ENCODE measurements around the gene FAM83G. TPM values are rescaled to one million over a fixed set of nuclear protein-coding genes. Genes with fewer than 3 reads are reported as not detected.
"Not testable (repeated sequence)": the region's sequence is repeated elsewhere in the genome, so short reads cannot be mapped to it uniquely, and the experiment has no call there.

FAM83G gene
- total RNA-seq, 1 donor from 2014 or later: 5.8 TPM

DNA sequence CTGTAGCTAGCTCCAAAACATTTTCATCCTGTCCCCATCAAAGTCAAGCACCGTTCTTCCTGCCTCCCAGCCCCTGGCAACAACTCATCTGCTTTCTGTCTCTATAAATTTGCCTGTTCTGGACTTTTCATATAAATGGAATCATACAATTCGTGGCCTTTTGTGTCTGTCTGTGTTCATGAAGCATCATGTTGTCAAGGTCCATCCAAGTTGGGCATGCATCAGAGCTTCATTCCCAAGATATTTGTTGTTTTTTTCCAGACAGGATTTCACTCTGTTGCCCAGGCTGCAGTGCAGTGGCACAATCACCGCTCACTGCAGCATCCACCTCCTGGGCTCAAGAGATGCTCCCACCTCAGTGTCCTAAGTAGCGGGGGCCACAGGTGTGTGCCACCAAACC is 46.7 kb downstream of the FAM83G start:
- H3K4me1 ChIP-seq: peaks cover 6% of the 10 kb centered on the region
- no peak overlapping the region for H3K4me3 ChIP-seq
- no peak for DNase-seq
- H3K9me3 ChIP-seq: no peaks in the 10 kb centered on the region
- TF ChIP-seq, protein P1, sequence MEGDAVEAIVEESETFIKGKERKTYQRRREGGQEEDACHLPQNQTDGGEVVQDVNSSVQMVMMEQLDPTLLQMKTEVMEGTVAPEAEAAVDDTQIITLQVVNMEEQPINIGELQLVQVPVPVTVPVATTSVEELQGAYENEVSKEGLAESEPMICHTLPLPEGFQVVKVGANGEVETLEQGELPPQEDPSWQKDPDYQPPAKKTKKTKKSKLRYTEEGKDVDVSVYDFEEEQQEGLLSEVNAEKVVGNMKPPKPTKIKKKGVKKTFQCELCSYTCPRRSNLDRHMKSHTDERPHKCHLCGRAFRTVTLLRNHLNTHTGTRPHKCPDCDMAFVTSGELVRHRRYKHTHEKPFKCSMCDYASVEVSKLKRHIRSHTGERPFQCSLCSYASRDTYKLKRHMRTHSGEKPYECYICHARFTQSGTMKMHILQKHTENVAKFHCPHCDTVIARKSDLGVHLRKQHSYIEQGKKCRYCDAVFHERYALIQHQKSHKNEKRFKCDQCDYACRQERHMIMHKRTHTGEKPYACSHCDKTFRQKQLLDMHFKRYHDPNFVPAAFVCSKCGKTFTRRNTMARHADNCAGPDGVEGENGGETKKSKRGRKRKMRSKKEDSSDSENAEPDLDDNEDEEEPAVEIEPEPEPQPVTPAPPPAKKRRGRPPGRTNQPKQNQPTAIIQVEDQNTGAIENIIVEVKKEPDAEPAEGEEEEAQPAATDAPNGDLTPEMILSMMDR (IDR thresholded peaks at IDR 0.05): no peak
- intact Hi-C loops (cut with DNase I): no loop called here
- no peak overlapping the region for H3K27ac ChIP-seq
- ATAC-seq: no peak
- H3K27me3 ChIP-seq (ENCODE audit: low read depth): no peaks in the 10 kb centered on the region
- no peaks in the 10 kb centered on the region for H3K36me3 ChIP-seq

DNA sequence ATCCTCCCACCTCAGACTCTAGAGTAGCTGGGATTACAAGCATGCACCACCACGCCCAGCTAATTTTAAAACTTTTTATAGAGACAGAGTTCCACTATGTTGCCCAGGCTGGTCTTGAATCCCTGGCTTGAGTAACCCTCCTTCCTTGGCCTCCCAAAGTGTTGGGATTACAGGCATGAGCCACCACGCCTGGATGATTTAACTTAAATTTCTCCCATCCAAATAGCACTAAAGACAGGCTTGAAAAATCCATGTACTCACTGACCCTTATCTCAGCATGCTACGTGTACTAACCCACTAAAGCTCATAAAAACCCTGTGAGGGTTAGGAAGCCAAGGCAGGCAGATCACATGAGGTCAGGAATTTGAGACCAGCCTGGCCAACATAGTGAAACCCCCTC is 48.0 kb downstream of the FAM83G start:
- H3K36me3 ChIP-seq: no peaks in the 10 kb centered on the region
- no peak for DNase-seq
- H3K4me3 ChIP-seq: no peak overlapping the region
- H3K9me3 ChIP-seq: no peaks in the 10 kb centered on the region
- H3K27ac ChIP-seq: no peak overlapping the region
- intact Hi-C loops (cut with DNase I): no loop called here
- TF ChIP-seq, protein P1 (IDR thresholded peaks at IDR 0.05): no peak
- ATAC-seq: no peak
- H3K4me1 ChIP-seq: peaks cover 6% of the 10 kb centered on the region
- no peaks in the 10 kb centered on the region for H3K27me3 ChIP-seq (ENCODE audit: low read depth)

DNA sequence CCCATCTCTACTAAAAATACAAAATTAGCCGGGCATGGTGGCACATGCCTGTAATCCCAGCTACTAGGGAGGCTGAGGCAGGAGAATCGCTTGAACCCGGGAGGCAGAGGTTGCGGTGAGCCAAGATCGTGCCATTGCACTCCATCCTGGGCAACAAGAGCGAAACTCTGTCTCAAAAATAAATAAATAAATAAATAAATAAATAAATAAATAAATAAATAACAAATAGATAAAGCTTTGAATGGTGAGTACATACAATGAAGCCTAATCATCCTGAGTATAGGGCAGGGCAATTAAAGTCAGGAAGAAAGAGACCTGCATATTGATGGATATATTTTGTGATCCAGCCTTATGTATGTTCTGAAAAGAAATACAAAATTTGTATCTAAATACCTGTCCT is 48.5 kb downstream of the FAM83G start:
- intact Hi-C loops (cut with DNase I); DNase-seq; H3K27ac ChIP-seq; H3K4me3 ChIP-seq; H3K4me1 ChIP-seq; ATAC-seq; H3K9me3 ChIP-seq; H3K36me3 ChIP-seq; H3K27me3 ChIP-seq (ENCODE audit: low read depth): not testable (repeated sequence)

DNA sequence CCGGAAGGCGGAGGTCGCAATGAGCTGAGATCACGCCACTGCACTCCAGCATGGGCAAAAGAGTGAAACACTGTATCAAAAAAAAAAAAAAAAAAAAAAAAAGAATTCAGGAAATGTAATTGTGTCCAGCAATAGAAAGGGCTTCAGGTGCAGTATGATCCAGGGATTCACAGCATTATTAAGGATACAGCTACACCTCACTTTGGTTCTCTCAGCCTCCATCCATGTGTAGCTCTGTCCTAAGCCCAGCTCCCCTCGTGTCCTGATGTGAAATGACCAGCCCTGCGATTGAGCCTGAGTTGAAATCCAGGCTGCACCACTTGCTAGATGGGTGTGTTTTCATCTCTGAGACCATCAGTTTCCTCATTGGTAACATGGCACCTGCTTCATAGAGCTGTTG is 49.6 kb downstream of the FAM83G start:
- DNase-seq (no peak), ATAC-seq (no peak)
- no peak overlapping the region for H3K27ac ChIP-seq
- no peak overlapping the region for H3K4me3 ChIP-seq
- TF ChIP-seq, protein P1 (IDR thresholded peaks at IDR 0.05): no peak
- H3K27me3 ChIP-seq (ENCODE audit: low read depth): no peaks in the 10 kb centered on the region
- H3K9me3 ChIP-seq: no peaks in the 10 kb centered on the region
- intact Hi-C loops (cut with DNase I): no loop called here
- H3K4me1 ChIP-seq: no peaks in the 10 kb centered on the region
- H3K36me3 ChIP-seq: no peaks in the 10 kb centered on the region

DNA sequence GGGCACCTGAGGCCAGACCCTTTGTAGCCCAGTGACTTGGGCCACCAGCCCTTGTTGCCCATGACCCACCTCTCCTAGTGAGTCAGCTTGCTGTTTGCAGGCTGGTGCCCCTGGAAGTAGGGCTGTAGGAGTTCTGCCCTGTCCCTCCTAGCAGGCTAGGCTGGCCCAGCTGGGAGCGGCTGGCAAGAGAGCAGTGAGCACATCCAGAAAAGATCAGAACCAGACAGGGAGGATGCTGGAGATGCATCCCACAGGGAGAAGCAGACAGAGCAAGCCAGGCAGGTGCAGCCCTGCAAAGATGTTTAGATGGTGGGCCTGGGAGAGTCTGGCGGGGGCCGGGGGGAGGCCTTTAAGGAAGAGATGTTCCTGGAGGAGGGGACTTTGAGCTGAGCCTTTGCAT is 50.2 kb downstream of the FAM83G start:
- Histone ChIP-seq H3K4me1 (no peaks in the 10 kb centered on the region), H3K9me3 (no peaks in the 10 kb centered on the region), H3K4me3 (no peak overlapping the region), H3K36me3 (no peaks in the 10 kb centered on the region), H3K27me3 (ENCODE audit: low read depth) (no peaks in the 10 kb centered on the region), H3K27ac (no peak overlapping the region)
- no peak for DNase-seq
- intact Hi-C loops (cut with DNase I): no loop called here
- ATAC-seq: no peak
- TF ChIP-seq, protein P1 (IDR thresholded peaks at IDR 0.05): no peak

DNA sequence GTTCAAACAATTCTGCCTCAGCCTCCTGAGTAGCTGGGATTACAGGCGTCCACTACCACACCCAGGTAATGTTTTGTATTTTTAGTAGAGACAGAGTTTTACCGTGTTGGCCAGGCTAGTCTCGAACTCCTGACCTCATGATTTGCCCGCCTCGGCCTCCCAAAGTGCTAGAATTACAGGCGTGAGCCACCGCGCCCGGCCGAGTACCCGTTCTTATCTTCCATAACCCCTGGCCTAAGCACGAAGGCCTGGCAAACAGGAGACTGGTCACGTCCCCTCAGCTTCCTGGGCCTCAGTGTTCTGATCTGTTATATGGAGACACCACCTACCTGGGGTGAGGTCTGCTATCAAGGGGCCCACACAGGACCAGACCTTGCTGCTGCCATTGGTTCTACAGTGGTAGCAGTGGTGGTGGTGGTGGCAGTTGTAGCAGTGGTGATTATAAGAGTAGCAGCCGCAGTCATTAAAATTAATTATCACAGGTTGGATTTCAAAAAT is 51.3 kb downstream of the FAM83G start:
- H3K4me3 ChIP-seq: no peak overlapping the region
- TF ChIP-seq, protein P1 (IDR thresholded peaks at IDR 0.05): no peak
- H3K27me3 ChIP-seq (ENCODE audit: low read depth): no peaks in the 10 kb centered on the region
- no peak overlapping the region for H3K27ac ChIP-seq
- DNase-seq: no peak
- intact Hi-C loops (cut with DNase I): no loop called here
- H3K4me1 ChIP-seq: no peaks in the 10 kb centered on the region
- no peaks in the 10 kb centered on the region for H3K9me3 ChIP-seq
- H3K36me3 ChIP-seq: no peaks in the 10 kb centered on the region
- ATAC-seq: no peak

Data from lower lobe of right lung (tissue), 2 donors.